Caco-2 (cell line): ENCODE results near the gene FUBP3. TPM values are rescaled to one million over a fixed set of nuclear protein-coding genes. Genes with fewer than 3 reads are reported as not detected.

Experiments
- BruUV-seq: library from RNA; stranded (reverse); fragments of 400-500 nt; replicated peaks from 2 replicates; lab custom pipeline; 2021; lab: Mats Ljungman, UMichigan
- CTCF ChIA-PET: fragments of 300-600 bp; sonication (Branson Sonifier 250); formaldehyde crosslinking; loops from one replicate; lab custom pipeline; 2022; ENCODE audit warnings: antibody characterized with exemption; lab: Charles Lee
- POLR2A ChIA-PET: fragments of 300-600 bp; sonication (Branson Sonifier 250); formaldehyde crosslinking; loops from one replicate; lab custom pipeline; 2022; ENCODE audit warnings: antibody characterized with exemption; lab: Charles Lee
- DNase-seq, 2 experiments: peaks; one replicate each; pipeline versions ENCODE4 v3.0.0 to v3.0.0-alpha.2; 2020 to 2022
- H3K27me3 ChIP-seq: replicated peaks from 2 replicates; pipeline ENCODE4 v1.6.0; 2011; ENCODE audit warnings: low read length; ENCODE audit not compliant: control insufficient read depth, insufficient read depth
- H3K36me3 ChIP-seq: 2 replicates; pipeline ENCODE4 v1.5.1; 2011; ENCODE audit warnings: low read length; ENCODE audit not compliant: control insufficient read depth, insufficient read depth
- H3K4me1 ChIP-seq: fragments of 250-450 bp; sonication (Bioruptor Pico); 2 replicates; pipeline ENCODE4 v1.5.1; 2020; ENCODE audit warnings: mild to moderate bottlenecking
- H3K4me3 ChIP-seq: 2 replicates; pipeline ENCODE4 v1.5.1; 2011; ENCODE audit warnings: low read depth, mild to moderate bottlenecking, control low read depth, low read length
- H3K9me3 ChIP-seq: fragments of 250-450 bp; sonication (Bioruptor Pico); 2 replicates; pipeline ENCODE4 v1.5.1; 2020; ENCODE audit warnings: mild to moderate bottlenecking, moderate library complexity
- H3K27ac Mint-ChIP-seq: one replicate; pipeline ENCODE4 v1.8.0; 2022; ENCODE audit warnings: mixed read lengths; ENCODE audit not compliant: unreplicated experiment
- H3K27me3 Mint-ChIP-seq: one replicate; pipeline ENCODE4 v1.8.0; 2022; ENCODE audit warnings: mixed read lengths; ENCODE audit not compliant: insufficient read depth, unreplicated experiment
- H3K36me3 Mint-ChIP-seq: one replicate; pipeline ENCODE4 v1.8.0; 2022; ENCODE audit warnings: mild to moderate bottlenecking, mixed read lengths; ENCODE audit not compliant: insufficient read depth, unreplicated experiment
- H3K4me1 Mint-ChIP-seq: one replicate; pipeline ENCODE4 v1.8.0; 2022; ENCODE audit warnings: low read depth, mixed read lengths; ENCODE audit not compliant: unreplicated experiment
- H3K4me3 Mint-ChIP-seq: one replicate; pipeline ENCODE4 v1.8.0; 2022; ENCODE audit warnings: mild to moderate bottlenecking, moderate library complexity, mixed read lengths; ENCODE audit not compliant: unreplicated experiment
- H3K9me3 Mint-ChIP-seq: one replicate; pipeline ENCODE4 v1.8.0; 2022; ENCODE audit warnings: mixed read lengths; ENCODE audit not compliant: unreplicated experiment
- CTCF ChIP-seq, 2 experiments: fragments of 200-600 bp in 1 of 2; IDR thresholded peaks; 1 replicate in 1 of 2; 2 replicates in 1 of 2; pipeline versions ENCODE4 v1.5.1 to v1.8.0; 2011 to 2022; ENCODE audit warnings: antibody characterized with exemption in 1 of 2, control low read depth in 1 of 2, inconsistent platforms in 1 of 2, low read depth in 1 of 2, low read length in 1 of 2, mild to moderate bottlenecking in 1 of 2, moderate library complexity in 1 of 2; ENCODE audit not compliant: insufficient read depth in 1 of 2, severe bottlenecking in 1 of 2, unreplicated experiment in 1 of 2
- intact Hi-C: fragments of 100-400 bp; cut with micrococcal nuclease; formaldehyde crosslinking; loops from one replicate; pipeline ENCODE4 v1.10.0; 2022; ENCODE audit not compliant: unreplicated experiment
- total RNA-seq: library from RNA; stranded (reverse); gene quantifications from 2 replicates; pipeline ENCODE4 v1.2.3, GENCODE V29; 2022

Gene FUBP3
- total RNA-seq, 1 experiment from 2014 or later = 76.1 TPM

- H3K4me1 Mint-ChIP-seq = peaks cover 7% of the 10 kb centered on the region
- Histone ChIP-seq H3K9me3 (no peaks in the 10 kb centered on the region), H3K4me3 (no peak overlapping the region), H3K36me3 (no peaks in the 10 kb centered on the region), H3K27me3 (peaks cover 6% of the 10 kb centered on the region), H3K4me1 (no peaks in the 10 kb centered on the region; the same call in 1 of the 2 replicates)
- no TSS peak for BruUV-seq
- CTCF ChIA-PET = no interaction called here
- no peak for TF ChIP-seq CTCF (IDR thresholded peaks at IDR 0.05; ENCODE audit: insufficient read depth in 1 of 2, low read depth in 1 of 2, low read length in 1 of 2, severe bottlenecking in 1 of 2, unreplicated experiment in 1 of 2)
- no peaks in the 10 kb centered on the region for H3K36me3 Mint-ChIP-seq
- H3K4me3 Mint-ChIP-seq = peak overlapping the region; percentile 8
- no peak for DNase-seq
- POLR2A ChIA-PET = no interaction called here
- peaks cover 15% of the 10 kb centered on the region for H3K27me3 Mint-ChIP-seq
- H3K27ac Mint-ChIP-seq = no peak overlapping the region
- H3K9me3 Mint-ChIP-seq = no peaks in the 10 kb centered on the region
- intact Hi-C loops = no loop called here
These were observed 85.7 kb downstream of the FUBP3 start for GRCh38 chr9:130665029-130665430.

GRCh38 chr9:130665431-130666392 is 86.3 kb downstream of the FUBP3 start:
- Histone ChIP-seq H3K9me3 (no peaks in the 10 kb centered on the region), H3K4me3 (no peak overlapping the region), H3K36me3 (no peaks in the 10 kb centered on the region), H3K4me1 (no peaks in the 10 kb centered on the region; the same call in 1 of the 2 replicates), H3K27me3 (peaks cover 6% of the 10 kb centered on the region)
- H3K9me3 Mint-ChIP-seq = no peaks in the 10 kb centered on the region
- peak overlapping the region; percentile 8 for H3K4me3 Mint-ChIP-seq
- peaks cover 7% of the 10 kb centered on the region for H3K4me1 Mint-ChIP-seq
- CTCF ChIA-PET = no interaction called here
- no peak for DNase-seq
- intact Hi-C loops = no loop called here
- no peak for TF ChIP-seq CTCF (IDR thresholded peaks at IDR 0.05; ENCODE audit: insufficient read depth in 1 of 2, low read depth in 1 of 2, low read length in 1 of 2, severe bottlenecking in 1 of 2, unreplicated experiment in 1 of 2)
- peaks cover 15% of the 10 kb centered on the region for H3K27me3 Mint-ChIP-seq
- no peak overlapping the region for H3K27ac Mint-ChIP-seq
- POLR2A ChIA-PET = no interaction called here
- BruUV-seq = no TSS peak
- H3K36me3 Mint-ChIP-seq = no peaks in the 10 kb centered on the region

GRCh38 chr9:130666393-130667119 is 87.2 kb downstream of the FUBP3 start:
- Mint-ChIP-seq H3K27ac (no peak overlapping the region), H3K27me3 (peaks cover 15% of the 10 kb centered on the region), H3K36me3 (no peaks in the 10 kb centered on the region), H3K4me3 (no peak overlapping the region), H3K9me3 (no peaks in the 10 kb centered on the region), H3K4me1 (peaks cover 7% of the 10 kb centered on the region)
- TF ChIP-seq CTCF (IDR thresholded peaks at IDR 0.05; ENCODE audit: insufficient read depth in 1 of 2, low read depth in 1 of 2, low read length in 1 of 2, severe bottlenecking in 1 of 2, unreplicated experiment in 1 of 2) = no peak
- H3K4me3 ChIP-seq = no peak overlapping the region
- CTCF ChIA-PET = no interaction called here
- intact Hi-C loops = no loop called here
- no peaks in the 10 kb centered on the region; the same call in 1 of the 2 replicates for H3K4me1 ChIP-seq
- POLR2A ChIA-PET = no interaction called here
- DNase-seq = no peak
- H3K27me3 ChIP-seq = peaks cover 6% of the 10 kb centered on the region
- BruUV-seq = no TSS peak
- no peaks in the 10 kb centered on the region for H3K36me3 ChIP-seq
- no peaks in the 10 kb centered on the region for H3K9me3 ChIP-seq
